ENCODE results near the gene C17orf113.
"Not testable (repeated sequence)": the region's sequence is repeated elsewhere in the genome, so short reads cannot be mapped to it uniquely, and the experiment has no call there.

C17orf113 gene

DNA sequence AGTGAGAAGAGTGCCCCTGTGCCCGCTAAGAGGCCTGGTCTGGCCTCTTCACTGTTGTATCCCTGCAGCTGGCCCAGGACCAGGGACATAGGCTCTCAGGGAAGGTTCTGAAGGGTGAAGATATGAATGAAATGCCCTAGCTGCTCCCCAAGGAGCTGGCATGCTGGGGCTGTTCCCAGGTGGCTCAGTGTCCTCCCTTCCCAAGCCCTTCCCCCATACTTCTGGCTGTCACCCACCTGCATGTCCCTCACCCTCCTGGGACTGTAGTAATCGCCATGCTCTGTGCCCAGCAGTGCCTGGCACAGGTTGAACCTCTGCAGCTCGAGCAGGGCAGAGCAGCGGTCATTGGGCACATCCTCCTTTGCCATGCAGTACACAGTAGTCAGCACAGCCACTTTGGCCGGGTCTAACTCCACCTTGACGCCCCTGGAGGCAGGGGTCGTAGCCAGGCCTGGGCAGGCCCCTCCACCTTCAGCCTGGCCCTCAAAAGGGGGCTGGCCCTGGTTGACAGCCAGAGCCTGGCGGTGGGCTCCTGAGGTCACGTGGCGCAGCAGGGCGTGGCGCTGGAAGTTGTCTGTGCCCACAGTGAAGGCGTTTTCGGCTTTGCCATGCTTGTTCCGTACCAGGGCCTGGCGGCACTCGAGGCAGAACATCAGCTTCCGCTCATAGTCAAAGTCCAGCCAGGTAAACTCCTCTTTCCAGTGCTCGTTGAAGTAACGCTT, 7.6 kb downstream of the C17orf113 start:
- no peak for DNase-seq

DNA sequence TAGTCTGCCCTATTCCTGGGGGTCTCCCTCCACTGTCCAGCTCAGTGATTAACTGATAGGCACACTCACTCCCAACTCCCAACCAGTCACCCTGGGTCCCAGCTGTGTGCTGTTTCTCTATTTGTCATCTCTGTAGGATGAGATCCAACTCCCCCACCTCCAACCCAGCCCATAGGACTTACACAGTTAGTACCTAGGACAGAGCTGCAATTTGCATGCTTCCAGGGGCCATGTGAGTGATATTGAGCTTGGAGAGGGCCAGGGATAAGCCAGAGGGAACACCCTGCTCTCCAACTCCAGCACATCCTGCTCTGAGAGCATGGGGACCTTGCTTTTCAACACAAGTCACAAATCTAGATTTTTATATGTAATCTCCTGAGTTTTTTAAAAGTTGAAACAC, 8.8 kb downstream of the C17orf113 start:
- no peak for DNase-seq

DNA sequence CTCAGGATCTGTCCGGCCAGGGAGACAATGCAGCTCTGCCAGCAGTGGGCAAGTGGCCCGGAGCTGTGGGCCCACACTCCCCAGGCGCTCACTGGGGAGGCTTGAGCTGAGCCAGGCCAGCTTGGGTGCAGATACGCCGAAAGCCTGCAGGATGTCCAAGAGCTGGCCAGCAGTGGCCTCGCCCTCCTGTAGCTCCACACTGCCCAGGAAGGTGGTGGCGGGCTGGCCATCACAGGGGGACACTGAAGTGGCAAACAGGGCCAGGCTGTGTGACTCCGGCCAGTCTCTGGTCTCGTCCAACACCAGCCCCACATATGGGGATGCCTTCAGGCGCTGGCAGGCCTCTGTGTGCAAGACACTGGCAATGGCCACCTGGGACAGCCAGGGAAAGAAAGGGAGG, 9.6 kb downstream of the C17orf113 start:
- no peak for DNase-seq

DNA sequence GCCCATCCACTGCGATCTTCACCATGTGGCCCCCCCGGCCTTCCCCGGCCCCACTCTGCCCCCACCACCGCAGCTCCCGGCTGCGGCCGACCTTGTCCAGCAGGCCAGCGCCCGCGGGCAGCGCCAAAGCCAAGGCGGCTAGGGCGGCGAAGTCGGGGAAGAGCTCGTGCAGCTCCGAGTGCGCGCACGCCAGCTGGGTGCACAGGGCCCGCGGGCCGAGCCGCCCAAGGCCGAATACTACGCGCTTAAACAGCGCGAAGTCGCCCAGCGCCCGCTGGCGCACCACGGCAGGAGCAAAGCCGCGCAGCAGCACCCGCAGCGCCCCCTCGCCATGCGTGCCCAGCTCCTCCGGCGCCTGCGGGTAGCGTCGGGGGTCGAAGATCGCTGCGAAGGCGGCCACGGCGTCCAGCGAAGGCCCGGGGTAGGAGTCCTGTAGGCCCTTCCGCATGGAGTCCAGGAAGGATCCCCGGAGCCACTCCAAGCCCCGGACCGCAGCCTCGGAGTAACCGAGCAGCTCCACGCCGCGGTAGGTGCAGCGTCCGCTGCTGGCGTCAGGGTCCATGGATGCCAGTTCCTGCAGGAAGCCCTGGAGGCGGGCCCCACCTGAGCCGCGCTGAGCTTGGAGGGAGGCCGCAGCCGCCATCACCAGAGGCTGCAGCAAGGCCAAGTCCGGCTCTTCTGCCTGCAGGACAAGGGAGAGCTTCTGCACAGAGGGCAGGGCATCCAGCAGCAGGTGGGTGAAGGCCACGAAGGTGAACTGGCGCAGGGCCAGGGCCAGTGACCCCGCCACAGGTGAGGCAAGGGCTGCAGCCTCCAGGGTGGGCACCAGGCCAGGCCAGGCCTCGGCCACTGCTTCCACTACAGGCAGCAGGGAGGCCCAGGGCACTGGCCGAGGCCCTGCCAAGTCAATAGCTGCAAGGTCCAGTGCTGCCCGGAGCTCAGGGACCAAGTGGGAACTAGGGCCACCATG, 10.3 kb downstream of the C17orf113 start:
- no peak for DNase-seq

DNA sequence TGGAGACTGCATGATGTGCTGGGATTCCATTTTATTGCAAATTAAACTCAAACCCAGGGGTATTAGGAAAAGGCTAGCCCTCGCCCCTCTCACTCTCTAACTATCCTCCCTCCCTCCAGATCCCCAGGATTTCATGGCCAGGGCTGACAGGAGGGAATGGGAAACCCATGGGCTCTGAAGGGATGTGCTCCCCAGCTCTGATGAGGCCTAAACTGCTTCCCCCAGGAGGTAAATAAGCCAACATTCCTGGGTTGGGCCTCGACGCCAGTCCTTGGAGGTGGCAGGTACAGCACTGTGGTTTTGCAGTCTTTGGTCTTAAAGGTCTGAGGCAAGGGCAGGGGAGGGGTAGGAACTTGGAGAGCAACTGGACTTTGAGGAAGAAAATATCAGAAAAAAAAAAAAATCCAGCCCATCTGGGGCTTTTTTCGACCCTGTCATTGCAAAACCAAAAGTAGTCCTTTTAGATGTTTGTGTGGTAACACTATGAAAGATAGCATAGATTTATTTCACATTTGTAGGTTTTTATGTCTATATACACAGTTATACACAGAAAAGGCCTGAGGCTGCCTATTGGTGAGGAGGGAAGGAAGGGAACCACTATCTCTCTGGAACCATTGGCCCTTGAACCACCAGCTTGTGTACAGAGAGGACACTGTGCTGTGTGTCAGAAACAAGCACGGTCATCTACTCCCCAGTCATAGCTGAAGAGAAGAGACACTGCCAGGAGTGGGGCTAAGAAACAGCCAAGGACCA, 12.0 kb downstream of the C17orf113 start:
- DNase-seq, result no peak

DNA sequence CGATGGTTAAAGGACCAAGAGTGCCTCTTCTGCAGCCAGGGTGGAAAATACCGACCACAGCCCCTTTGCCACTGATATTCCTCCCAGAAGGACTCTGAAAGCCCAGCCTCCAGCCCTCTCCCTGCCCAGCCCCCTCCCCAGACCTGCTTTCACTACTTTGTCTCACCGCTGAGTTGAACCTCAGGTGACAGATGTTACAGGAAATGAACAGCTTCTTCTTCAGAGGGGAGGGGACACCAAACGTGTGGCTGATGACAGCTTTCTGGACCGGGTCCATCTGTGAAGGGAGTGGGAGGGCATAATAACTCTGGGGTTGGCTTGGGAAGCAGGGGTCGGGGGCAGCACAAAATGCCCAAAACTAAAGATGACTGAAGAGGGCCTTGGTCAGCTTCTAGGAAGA, 16.3 kb downstream of the C17orf113 start:
- no peak for DNase-seq

DNA sequence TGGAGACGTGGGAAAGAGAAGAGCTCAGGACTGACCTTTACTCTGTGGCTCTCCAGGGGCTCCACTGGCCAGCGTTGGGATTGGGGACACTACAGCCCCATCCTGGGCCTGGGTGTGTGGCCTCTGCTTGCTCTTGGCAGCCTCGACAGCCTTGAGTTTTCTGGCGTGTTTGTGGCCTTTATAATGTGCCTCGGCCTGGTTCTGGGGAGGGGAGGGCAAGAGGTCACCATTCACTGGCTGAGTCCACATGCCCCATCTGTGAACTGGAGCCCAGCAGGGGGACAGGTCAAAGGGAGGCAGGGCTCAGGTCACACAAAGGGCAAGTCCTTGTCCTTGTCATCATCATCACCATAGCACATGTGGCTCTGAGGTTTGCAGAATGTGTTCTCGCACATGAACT, 18.8 kb downstream of the C17orf113 start:
- no peak for DNase-seq

DNA sequence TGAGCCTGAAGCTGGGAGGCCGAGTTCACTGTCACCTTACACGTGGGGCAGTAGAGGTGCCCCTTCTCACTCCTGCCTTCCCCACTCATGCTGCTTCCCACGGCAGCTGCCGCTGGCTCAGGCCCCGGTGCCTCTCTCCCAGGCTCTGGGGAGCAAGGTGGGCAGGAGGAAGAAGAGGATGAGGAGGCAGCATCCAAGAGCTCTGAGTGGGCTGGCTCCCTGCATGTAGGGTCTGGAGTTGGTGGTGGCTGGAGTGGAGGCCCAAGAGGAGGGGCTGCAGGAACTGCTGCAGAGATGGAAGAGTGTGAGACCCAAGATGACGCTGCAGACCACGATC, 21.6 kb downstream of the C17orf113 start:
- no peak for DNase-seq

DNA sequence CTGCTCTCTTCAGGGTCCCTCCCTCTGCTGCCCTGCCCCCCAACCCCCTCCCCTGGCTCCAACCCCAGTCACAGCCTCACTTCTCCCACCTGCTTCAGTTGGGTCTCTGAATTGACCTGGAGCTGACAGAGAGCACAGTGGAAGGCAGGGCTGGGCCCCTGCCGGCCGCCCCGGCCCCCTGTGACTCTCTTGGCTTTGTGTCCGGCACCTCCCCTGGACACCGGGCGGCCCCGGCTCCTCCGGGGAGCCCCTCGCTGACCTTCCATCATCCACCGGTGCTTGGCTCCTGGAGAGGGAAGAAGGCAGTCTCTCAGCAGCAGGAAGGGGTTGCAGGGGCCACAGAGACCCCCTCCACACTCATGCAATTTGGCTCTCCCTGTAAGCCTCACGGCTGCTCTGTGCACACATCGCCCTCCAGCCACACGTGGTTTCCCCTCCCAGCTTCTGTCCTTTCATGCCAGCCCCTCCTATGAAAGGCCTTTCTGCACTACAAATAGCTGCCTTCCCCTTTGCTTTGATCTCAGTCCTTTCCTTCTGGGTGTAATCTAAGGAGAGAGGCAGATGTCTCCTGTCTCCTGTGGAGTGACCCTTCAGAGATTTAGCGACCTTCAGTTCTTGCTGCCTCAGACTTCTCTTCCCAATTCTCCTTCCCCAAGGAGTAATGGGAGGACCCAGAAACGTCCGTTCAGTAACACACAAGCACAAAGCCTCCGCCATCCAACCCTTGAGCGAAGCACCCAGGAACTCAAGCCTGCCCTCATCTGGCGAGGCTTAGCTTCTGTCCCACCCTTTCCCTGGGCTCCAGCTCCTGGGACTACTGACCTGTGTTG, 22.2 kb downstream of the C17orf113 start:
- no peak for DNase-seq

DNA sequence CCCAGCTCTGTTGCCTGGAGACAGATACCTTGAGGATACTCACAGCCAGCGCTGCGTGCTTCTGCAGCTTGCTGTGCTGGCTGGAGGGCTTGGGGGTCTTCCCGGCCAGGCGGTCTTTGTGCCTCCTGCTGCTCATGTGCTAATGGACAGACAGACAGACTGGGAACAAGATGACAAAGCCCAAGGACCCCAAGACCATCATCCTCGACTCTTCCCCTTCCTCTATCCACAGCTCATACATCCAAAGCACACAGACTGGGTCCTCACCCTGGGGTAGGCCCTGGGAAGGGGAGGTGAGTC, 22.9 kb downstream of the C17orf113 start:
- DNase-seq, result no peak

DNA sequence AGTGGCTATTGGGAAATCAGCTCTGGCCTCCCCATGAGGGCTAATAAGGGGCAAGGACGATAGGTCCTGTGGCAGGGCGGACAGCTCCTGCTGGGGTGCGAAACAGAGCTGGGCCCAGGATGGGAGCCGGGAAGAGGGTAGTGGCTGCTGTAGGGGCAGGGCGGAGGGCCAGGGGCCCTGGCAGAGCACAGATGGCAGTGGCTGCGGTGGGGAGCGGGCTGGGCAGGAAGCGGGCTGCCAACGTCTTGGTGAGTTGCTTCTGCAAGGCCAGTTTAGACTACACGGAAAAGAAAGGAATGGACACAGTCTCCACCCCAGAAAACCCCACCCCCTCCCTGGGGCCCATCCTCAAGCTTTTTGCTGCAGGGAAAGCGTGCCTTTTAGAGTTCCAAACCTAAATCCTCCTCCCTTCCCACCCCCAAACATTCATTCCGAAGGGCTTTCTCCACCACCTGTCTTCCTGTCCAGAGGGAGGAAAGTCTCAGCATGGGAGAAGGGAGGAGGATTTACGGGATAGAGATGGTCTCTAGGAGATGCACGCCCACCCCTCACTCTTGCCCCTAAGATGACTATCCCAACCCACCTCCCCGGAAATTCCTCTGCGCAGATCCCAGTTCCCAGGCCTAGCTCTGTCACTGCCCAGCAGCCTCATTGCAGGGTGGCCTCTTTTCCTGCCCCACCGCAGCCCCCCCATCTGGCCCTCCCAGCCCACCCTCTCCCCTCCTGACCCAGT, 23.4 kb downstream of the C17orf113 start:
- no peak for DNase-seq

DNA sequence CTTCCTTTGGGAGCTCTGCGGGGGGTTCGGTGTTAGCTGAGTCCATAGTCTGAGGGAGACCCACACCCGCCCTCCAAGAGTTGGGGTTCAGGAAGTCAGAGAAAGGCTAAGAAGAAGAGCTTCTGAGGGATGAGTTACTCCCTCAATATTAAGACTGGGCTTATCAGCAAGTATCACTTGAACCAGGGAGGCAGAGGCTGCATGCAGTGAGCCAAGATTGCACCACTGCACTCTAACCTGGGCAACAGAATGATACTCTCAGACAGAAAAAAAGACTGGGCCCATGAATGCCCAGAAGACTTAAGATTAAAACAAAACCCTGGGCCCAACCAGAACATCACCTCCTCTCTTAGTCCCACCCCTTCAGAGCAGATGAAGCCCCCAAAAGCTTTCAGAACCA, 24.5 kb downstream of the C17orf113 start:
- no peak for DNase-seq

DNA sequence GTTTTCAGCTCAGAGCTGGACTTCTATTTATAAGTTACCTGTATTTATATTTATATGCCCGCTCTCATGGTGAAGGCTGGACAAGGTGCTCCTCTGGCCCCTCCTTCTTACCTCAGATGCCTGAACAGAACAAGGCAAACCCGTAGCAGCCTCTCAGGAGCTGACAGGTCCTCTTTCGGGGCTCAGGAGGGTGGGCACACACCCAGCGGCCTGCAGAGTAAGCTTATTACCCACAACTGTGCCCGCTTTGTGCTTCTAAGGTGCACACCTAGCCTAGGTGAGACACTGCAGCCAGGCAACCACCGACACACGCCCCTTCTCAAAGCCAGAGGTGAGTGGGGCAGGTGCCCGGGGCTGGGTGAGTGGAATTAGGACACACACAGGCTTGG, 25.2 kb downstream of the C17orf113 start:
- peak in 1 of 56 donors; percentile 45 for DNase-seq

DNA sequence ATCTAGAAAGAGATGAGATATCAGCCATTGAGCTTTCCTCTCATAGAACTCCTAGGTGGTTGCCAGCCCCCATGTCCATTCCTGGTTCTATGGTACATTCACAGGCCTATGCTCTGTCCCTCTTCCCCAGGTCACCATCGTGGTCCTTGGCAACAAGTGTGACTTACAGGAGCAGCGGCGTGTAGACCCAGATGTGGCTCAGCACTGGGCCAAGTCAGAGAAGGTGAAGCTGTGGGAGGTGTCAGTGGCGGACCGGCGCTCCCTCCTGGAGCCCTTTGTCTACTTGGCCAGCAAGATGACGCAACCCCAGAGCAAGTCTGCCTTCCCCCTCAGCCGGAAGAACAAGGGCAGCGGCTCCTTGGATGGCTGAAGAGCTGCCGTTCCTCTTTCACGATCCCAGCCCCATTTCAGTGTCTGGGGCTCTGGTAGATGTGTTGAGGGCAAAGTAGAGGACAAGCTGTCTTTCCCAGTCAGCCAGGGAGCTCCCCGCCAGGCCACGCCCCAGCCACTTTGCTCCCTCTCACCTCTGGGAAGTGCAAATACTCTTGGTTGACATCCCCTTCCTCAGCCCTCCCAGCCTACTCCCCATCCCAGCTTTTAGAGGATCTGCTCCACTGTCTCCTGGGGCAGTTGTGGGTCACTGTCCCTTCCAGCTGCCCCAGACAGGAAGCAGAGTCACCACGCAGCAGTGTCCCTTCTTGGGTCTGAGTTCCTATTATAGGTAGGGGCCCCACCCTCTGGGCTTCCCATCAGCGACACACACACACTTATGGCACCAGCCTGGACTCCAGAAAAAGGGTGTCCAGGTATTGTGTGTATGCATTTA, 26.7 kb downstream of the C17orf113 start:
- peak in 5 of 56 donors; percentile 7 to 28 (median 11) for DNase-seq

DNA sequence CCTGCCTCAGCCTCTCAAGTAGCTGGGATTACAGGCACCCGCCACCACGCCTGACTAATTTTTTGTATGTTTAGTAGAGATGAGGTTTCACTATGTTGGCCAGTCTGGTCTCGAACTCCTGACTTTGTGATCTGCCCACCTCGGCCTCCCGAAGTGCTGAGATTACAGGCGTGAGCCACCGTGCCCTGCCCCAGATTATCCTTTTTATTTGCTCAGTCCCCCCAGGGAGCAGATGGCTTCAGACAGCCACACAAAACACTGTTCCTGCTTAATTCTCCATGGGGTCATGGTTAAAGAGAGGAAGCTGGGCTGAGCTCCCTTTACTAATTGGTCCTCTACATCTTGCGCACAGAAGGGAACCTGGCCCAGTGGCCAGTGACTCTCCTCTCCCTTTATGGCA, 29.6 kb downstream of the C17orf113 start:
- not testable (repeated sequence) for DNase-seq

DNA sequence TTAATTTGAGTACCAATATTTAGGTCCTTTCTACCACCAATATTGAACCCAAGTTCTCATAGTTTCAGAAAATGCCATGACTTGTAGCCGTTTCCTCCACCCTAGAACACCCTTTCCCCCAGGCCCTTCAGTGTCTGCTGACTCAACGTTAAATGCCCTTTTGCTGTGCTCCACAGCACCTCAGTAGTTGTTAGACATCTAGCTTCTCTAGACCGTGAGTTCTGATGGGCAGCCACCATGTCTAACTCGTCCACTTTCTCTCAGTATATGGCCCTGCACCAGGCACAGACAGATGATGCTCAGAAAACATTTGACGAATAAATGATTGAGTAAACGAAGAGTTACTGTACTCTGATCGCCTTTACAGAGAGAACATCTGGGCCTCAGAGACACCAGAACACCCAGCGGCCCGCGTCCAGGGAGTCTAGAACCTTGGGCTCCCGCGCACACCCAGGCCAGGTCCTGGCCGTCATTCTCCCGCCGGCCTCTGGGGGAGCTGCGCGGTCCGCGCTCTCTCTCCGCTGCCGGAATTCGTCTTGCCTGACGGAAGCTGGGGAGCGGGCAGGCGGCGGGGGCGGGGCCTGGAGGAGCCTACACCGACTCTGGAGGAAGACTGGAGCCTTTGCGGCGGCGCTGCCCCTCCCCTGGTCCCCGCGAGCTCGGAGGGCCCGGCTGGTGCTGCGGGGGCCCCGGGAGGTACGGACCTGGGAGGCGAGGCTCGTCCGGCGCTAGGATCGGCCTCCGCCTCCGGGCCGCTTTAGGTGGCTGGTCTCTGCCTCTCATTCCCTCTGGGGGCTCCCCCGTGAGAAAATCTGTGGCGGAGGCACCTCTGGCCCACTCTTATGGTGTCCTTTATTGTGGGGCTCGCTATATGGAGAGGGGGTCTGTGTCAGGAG, 30.6 kb downstream of the C17orf113 start, which contains the start of gene NKIRAS2:
TSS of gene NKIRAS2 (plus strand) at position 582 of the 896 bp plus-strand sequence. CDS start 1,488 bp downstream, outside the sequence.
- peak; percentile 8 to 95 (median 85) for DNase-seq

DNA sequence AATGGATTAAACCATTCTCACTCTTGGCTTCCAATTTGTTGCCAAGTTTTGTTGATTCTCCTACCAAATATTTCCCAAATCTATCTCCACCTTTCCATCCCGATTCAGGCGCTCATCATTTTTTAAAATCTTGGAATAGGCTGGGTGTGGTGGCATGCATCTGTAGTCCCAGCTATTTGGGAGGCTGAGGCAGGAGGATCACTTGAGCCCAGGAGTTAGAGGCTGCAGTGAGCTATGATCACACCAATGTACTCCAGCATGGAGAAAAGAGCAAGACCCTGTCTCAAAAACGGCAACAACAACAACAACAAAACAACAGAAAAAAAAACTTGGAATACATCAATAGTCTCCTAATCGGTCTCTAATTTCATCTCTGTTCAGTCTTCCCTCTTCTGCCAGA, 31.4 kb downstream of the C17orf113 start:
- no peak for DNase-seq

DNA sequence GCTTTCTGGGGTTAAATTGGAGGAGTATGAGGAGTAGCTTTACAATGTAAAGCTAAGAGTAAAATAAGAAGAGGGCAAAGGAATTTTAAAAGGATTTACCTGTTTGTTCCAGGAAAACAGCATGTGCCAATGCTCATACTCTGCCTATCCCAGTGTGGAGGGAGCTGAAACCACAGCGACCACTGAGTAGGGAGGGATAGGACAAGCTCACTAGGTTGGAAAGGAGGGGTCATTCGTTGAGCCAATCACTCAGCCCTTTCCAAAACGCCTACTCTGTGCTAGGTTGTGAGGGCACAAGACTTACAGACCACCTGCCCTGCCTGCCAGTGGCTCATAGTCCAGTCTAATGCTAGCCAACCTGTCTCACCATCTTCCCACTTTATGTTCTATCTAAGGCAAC, 32.1 kb downstream of the C17orf113 start:
- no peak for DNase-seq

DNA sequence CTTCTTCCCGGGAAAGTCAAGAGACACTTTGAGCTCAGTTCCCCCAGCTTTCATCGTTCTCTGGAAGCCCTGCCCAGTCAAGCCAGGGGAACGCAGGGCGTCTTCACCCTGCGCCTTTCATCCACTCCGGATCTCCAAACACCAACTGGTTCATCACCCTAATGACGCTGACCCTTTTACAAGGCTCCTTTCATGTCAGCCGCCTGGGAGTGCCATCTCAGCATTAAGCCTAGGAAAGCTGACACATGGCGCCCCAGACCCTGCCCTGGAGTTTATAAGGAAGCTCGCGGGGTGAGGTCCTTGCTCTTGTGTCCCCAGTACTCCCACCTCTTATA, 32.6 kb downstream of the C17orf113 start:
- peak in 1 of 56 donors; percentile 66 for DNase-seq

All from nucleus accumbens (tissue), 56 donors.